Endodermal cell (in vitro differentiated cells): ENCODE data around the gene TMEM266. TPM values are rescaled to one million over a fixed set of nuclear protein-coding genes. Genes with fewer than 3 reads are reported as not detected.

Experiments used
- DNase-seq: peaks from one replicate; pipeline ENCODE4 v3.0.0-alpha.2; 2017
- H3K27ac ChIP-seq: 2 replicates; pipeline ENCODE4 v1.5.1; 2013; ENCODE audit warnings: mild to moderate bottlenecking, low read depth, low read length, moderate library complexity
- H3K27me3 ChIP-seq: 2 replicates; pipeline ENCODE4 v1.6.1; 2013; ENCODE audit warnings: mild to moderate bottlenecking, low read length, moderate library complexity; ENCODE audit not compliant: insufficient read depth, control insufficient read depth, poor library complexity, severe bottlenecking
- H3K36me3 ChIP-seq: 2 replicates; pipeline ENCODE4 v1.7.0; 2013; ENCODE audit warnings: mild to moderate bottlenecking, low read length, moderate library complexity; ENCODE audit not compliant: control insufficient read depth, insufficient read depth
- H3K4me1 ChIP-seq: one replicate; pipeline ENCODE4 v1.7.0; 2013; ENCODE audit warnings: low read length; ENCODE audit not compliant: control insufficient read depth, insufficient read depth
- H3K4me3 ChIP-seq: 2 replicates; pipeline ENCODE4 v1.5.1; 2013; ENCODE audit warnings: mild to moderate bottlenecking, low read length, moderate library complexity
- H3K9ac ChIP-seq: 2 replicates; pipeline ENCODE4 v1.6.1; 2013; ENCODE audit warnings: mild to moderate bottlenecking, low read length, moderate library complexity; ENCODE audit not compliant: poor library complexity, severe bottlenecking; ENCODE audit errors: extremely low read depth
- H3K9me3 ChIP-seq: 2 replicates; pipeline ENCODE4 v1.6.1; 2013; ENCODE audit warnings: mild to moderate bottlenecking, low read length, moderate library complexity; ENCODE audit not compliant: control insufficient read depth
- H3K27ac Mint-ChIP-seq: 2 replicates; pipeline ENCODE4 v1.8.0; 2020; ENCODE audit warnings: mixed read lengths
- H3K27me3 Mint-ChIP-seq: 2 replicates; pipeline ENCODE4 v1.8.0; 2021; ENCODE audit warnings: mild to moderate bottlenecking, mixed read lengths; ENCODE audit not compliant: insufficient read depth
- H3K36me3 Mint-ChIP-seq: 2 replicates; pipeline ENCODE4 v1.8.0; 2020; ENCODE audit warnings: low read depth, mixed read lengths
- H3K4me1 Mint-ChIP-seq: 2 replicates; pipeline ENCODE4 v1.8.0; 2020; ENCODE audit warnings: mixed read lengths
- H3K4me3 Mint-ChIP-seq: 2 replicates; pipeline ENCODE4 v1.8.0; 2020; ENCODE audit warnings: mild to moderate bottlenecking, moderate library complexity, mixed read lengths
- H3K9me3 Mint-ChIP-seq: 2 replicates; pipeline ENCODE4 v1.8.0; 2020; ENCODE audit warnings: mild to moderate bottlenecking, mixed read lengths
- CTCF ChIP-seq: fragments of 200-600 bp; sonication (generic); conservative IDR thresholded peaks from 2 replicates; pipeline ENCODE4 v1.5.0; 2021; ENCODE audit warnings: antibody characterized with exemption, mild to moderate bottlenecking
- WGBS, 2 experiments: methylation state at CpG; one replicate each; pipeline versions ENCODE4 v1.1.5 to v1.1.7; 2013; ENCODE audit warnings: missing lambda C conversion rate in 2 of 2, mixed read lengths in 1 of 2; ENCODE audit not compliant: insufficient coverage in 1 of 2, insufficient read length in 1 of 2; 5-methylcytosine and 5-hydroxymethylcytosine counted together
- total RNA-seq, 2 donors: library from RNA; stranded (reverse); fragmentation: NEBNext Ultra II Directional in 1 of 2; extraction: Animal tissue kit (Norgen Biotek cat#: 25700) in 1 of 2; gene quantifications; 2 replicates in 1 of 2; 3 replicates in 1 of 2; pipeline ENCODE4 v1.2.1, GENCODE V29; 2021

TMEM266 gene
- total RNA-seq, 2 donors from 2014 or later = 1.8 to 2.0 TPM

- peaks cover 6% of the 10 kb centered on the region for H3K36me3 Mint-ChIP-seq
- no peak overlapping the region for H3K4me3 Mint-ChIP-seq
- no peak overlapping the region for H3K9ac ChIP-seq
- 91 to 100% methylated on average over 1 to 3 of the region's 3 CpGs for WGBS, 2 experiments
- no peak overlapping the region for H3K4me3 ChIP-seq
- H3K27ac Mint-ChIP-seq = no peak overlapping the region
- no peak overlapping the region for H3K27ac ChIP-seq
- no peaks in the 10 kb centered on the region for H3K36me3 ChIP-seq
- H3K9me3 ChIP-seq = no peaks in the 10 kb centered on the region
- H3K27me3 ChIP-seq = no peaks in the 10 kb centered on the region
- TF ChIP-seq CTCF = no peak
- peaks cover 16% of the 10 kb centered on the region for H3K27me3 Mint-ChIP-seq
- H3K4me1 Mint-ChIP-seq = peaks cover 10% of the 10 kb centered on the region
- peaks cover 10% of the 10 kb centered on the region for H3K9me3 Mint-ChIP-seq
- H3K4me1 ChIP-seq = peaks cover 5% of the 10 kb centered on the region
- DNase-seq = no peak
These were observed 54.8 kb downstream of the TMEM266 start for GRCh38 chr15:76114561-76114960.

- no peak overlapping the region for H3K27ac ChIP-seq
- Mint-ChIP-seq H3K27ac (peak overlapping the region; percentile 71), H3K27me3 (peaks cover 11% of the 10 kb centered on the region), H3K4me1 (peaks cover 10% of the 10 kb centered on the region), H3K9me3 (peaks cover under 1% of the 10 kb centered on the region), H3K4me3 (no peak overlapping the region), H3K36me3 (no peaks in the 10 kb centered on the region)
- 46 to 54% methylated on average over 12 to 15 of the region's 15 CpGs for WGBS, 2 experiments
- H3K9ac ChIP-seq = no peak overlapping the region
- no peaks in the 10 kb centered on the region for H3K36me3 ChIP-seq
- peak; percentile 20 for TF ChIP-seq CTCF
- H3K4me3 ChIP-seq = no peak overlapping the region
- no peaks in the 10 kb centered on the region for H3K27me3 ChIP-seq
- H3K9me3 ChIP-seq = no peaks in the 10 kb centered on the region
- peak; percentile 90 for DNase-seq
- peaks cover 5% of the 10 kb centered on the region for H3K4me1 ChIP-seq
These were observed 56.5 kb downstream of the TMEM266 start for GRCh38 chr15:76116138-76116885.

- no peak for DNase-seq
- H3K36me3 ChIP-seq = no peaks in the 10 kb centered on the region
- Mint-ChIP-seq H3K4me1 (peaks cover 17% of the 10 kb centered on the region), H3K27ac (no peak overlapping the region), H3K9me3 (no peaks in the 10 kb centered on the region), H3K36me3 (no peaks in the 10 kb centered on the region), H3K27me3 (peaks cover 11% of the 10 kb centered on the region), H3K4me3 (no peak overlapping the region)
- peaks cover 5% of the 10 kb centered on the region for H3K4me1 ChIP-seq
- WGBS, 2 experiments = 90 to 94% methylated on average over 7 to 9 of the region's 9 CpGs
- no peak overlapping the region for H3K9ac ChIP-seq
- H3K27ac ChIP-seq = no peak overlapping the region
- no peak overlapping the region for H3K4me3 ChIP-seq
- no peaks in the 10 kb centered on the region for H3K27me3 ChIP-seq
- H3K9me3 ChIP-seq = no peaks in the 10 kb centered on the region
- TF ChIP-seq CTCF = no peak
These were observed 57.4 kb downstream of the TMEM266 start for GRCh38 chr15:76117181-76117580.
